NCI-H1105 (cell line): ENCODE measurements around the gene L3MBTL2.
"Not testable (repeated sequence)": the region's sequence is repeated elsewhere in the genome, so short reads cannot be mapped to it uniquely, and the experiment has no call there.

Experiments used
- DNase-seq: peaks from one replicate; lab custom pipeline; 2025; lab: John Stamatoyannopoulos, UW

The L3MBTL2 gene

GRCh38 chr22:41204992-41205900, at the start of gene L3MBTL2:
TSS of gene L3MBTL2 (plus strand) at chr22:41205312. CDS start at chr22:41205363, 51 bp downstream.
- DNase-seq = peak; percentile 97

- no peak for DNase-seq
Observed at GRCh38 chr22:41157083-41157482, 48.0 kb upstream of the L3MBTL2 start.

- DNase-seq = no peak
Observed at GRCh38 chr22:41169157-41169556, 36.0 kb upstream of the L3MBTL2 start.

GRCh38 chr22:41171996-41172395, 33.1 kb upstream of the L3MBTL2 start:
- no peak for DNase-seq

GRCh38 chr22:41175546-41175945, 29.6 kb upstream of the L3MBTL2 start:
- no peak for DNase-seq

GRCh38 chr22:41177040-41177621, 28.0 kb upstream of the L3MBTL2 start:
- no peak for DNase-seq

DNA sequence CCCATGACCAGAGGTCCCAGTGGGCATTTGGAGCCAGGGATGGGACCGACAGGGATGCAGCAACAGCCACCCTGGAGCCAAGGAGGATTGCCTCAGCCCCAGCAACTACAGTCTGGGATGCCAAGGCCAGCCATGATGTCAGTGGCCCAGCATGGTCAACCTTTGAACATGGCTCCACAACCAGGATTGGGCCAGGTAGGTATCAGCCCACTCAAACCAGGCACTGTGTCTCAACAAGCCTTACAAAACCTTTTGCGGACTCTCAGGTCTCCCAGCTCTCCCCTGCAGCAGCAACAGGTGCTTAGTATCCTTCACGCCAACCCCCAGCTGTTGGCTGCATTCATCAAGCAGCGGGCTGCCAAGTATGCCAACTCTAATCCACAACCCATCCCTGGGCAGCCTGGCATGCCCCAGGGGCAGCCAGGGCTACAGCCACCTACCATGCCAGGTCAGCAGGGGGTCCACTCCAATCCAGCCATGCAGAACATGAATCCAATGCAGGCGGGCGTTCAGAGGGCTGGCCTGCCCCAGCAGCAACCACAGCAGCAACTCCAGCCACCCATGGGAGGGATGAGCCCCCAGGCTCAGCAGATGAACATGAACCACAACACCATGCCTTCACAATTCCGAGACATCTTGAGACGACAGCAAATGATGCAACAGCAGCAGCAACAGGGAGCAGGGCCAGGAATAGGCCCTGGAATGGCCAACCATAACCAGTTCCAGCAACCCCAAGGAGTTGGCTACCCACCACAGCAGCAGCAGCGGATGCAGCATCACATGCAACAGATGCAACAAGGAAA, 27.3 kb upstream of the L3MBTL2 start:
- DNase-seq = no peak

GRCh38 chr22:41178425-41178975, 26.6 kb upstream of the L3MBTL2 start:
- DNase-seq = no peak

- not testable (repeated sequence) for DNase-seq
Observed at GRCh38 chr22:41180362-41180761, 24.8 kb upstream of the L3MBTL2 start.

GRCh38 chr22:41180926-41181325, 24.2 kb upstream of the L3MBTL2 start:
- DNase-seq = no peak

DNA sequence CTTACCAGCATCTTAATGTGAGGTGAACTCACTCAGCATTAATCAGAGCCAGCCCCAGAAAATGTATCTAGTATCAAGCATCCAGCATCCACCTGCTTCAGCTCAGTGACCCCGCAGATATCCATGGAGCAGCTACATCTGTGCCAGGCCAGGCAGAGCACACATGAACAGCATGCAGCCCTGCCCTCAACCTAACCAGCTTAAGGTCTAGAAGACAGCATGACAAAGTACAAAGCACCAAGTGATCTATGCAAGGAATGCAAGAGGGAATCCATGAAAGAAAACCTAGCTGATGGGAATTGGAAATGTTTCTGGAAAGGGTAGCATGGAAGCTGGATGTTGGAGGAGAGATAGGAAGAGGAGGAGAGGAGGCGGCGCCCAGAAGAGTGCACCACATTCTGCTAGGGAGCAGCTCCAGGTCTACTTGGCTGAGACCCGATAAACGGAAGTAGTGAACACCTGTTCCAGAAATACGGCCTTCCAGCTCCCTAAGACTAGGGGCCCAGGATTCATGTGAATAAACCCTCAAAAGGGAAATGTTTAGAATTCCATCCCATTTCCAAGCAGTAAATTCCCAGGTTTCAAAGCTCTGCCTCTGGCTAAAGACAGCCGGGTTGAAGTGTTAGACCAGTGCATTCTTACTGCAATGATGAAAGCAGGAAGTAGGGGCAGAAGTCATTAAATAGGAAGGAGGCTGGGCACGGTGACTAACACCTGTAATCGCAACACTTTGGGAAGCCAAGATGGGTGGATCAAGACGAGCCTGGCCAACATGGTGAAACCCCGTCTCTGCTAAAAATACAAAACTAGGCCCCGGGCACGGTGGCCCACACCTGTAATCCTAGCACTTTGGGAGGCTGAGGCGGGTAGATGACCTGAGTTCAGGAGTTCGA, 23.5 kb upstream of the L3MBTL2 start:
- DNase-seq = no peak

DNA sequence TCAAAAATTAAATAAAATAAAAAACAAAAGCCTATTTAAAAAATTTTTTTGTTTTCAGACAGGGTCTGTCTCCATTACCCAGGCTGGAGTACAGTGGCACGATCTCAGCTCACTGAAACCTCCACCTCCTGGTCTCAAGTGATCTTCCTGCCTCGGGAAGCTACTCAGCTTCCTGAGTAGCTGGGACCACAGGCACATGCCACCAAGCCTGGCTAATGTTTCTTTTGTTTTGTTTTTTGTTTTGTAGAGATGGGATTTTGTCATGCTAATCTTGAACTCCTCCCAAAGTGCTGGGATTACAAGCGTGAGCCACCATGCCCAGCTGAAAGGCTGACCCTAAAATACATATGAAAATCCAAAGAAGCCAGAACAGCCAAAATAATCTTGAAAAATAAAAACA, 20.4 kb upstream of the L3MBTL2 start:
- DNase-seq = no peak

- no peak for DNase-seq
Observed at GRCh38 chr22:41191467-41191866, 13.6 kb upstream of the L3MBTL2 start.

- no peak for DNase-seq
Observed at GRCh38 chr22:41193829-41194228, 11.3 kb upstream of the L3MBTL2 start.

DNA sequence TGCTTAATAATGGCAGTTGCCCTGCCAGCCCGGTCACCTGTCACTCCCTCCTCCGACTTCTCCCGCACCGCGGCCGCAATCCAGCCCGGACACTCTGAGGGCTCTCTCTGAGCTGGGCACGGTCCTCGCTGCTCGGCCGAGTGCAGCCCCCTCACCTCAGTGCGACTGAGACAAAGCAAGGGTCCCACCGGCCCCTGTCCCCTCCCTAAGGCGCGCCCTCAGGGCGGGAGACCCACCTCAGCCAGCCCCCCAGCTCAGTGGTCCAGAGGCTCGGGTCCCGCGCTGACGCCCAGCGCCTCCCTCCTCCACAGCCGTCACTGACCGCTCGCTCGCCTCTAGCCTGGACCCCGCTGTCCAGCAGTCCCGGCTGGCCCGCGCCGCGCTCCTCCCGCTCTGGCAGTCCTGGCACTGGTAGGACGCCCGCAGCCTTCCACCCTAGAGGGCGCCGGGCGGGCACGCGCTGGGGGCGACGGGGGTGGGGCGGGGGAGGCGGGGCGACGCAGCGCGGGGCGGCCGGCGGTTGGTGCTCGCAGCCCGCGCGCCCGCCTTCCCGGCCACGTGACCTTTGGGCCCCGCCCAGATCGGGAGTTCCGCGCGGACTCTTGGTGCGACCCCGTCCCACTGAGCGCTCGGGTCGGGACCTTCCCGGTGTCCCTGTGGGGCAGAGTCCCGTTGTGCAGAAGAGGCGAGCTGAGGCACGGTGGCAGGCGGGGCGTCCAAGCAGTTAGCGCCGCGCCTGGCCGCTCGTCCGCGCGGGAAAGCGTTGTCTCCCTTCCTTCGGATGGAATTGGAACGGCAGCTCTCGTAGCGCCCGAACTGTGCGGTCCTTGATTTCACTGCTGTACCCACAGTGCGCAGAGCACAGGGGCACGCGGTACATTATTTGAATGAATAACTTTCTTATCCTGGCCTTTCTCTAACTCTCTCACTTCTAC, 7.8 kb upstream of the L3MBTL2 start:
- peak; percentile 76 for DNase-seq

DNA sequence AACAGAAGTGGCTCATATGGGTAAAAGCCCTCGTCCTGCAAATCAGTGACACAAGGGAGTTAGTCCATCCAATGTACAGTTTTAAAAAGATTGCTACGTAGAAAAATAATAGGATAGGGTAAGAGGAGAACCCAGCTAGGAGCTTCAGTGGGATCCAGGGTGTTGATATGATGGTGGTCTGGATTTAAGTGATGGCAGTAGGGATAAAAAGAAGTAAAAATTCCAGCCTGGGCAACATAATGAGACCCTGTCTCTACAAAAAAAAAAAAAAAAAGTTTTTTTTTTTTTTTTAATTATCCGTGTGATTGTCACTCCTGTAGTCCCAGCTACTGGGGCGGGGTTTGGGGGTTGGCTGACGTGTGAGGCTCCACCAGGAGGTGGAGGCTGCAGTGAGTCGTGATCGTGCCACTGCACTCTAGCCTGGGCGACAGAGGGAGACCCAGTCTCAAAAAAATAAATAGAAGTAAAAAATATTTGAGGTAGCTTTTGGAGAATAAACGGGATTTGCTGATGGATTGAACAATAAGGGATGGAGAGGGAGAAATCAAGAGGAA, 7.0 kb upstream of the L3MBTL2 start:
- DNase-seq = peak; percentile 42

- DNase-seq = no peak
Observed at GRCh38 chr22:41201141-41201540, 4.0 kb upstream of the L3MBTL2 start.

DNA sequence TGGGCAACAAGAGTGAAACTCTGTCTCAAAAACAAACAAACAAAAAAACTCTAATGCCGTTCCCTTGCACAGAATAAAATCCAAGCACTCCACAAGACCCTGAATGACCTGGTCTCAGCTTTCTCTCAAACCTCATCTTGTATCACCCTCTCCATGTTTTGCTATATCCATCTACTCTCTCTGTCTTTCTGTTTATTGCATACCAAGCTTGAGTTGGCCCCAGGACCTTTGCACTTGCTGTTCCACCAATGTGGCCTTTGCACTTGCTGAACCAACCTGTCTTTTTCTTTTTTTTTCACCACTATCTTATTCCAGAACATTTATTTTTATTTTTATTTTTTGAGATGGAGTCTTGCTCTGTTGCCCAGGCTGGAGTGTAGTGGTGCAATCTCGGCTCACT, 2.0 kb upstream of the L3MBTL2 start:
- no peak for DNase-seq

DNA sequence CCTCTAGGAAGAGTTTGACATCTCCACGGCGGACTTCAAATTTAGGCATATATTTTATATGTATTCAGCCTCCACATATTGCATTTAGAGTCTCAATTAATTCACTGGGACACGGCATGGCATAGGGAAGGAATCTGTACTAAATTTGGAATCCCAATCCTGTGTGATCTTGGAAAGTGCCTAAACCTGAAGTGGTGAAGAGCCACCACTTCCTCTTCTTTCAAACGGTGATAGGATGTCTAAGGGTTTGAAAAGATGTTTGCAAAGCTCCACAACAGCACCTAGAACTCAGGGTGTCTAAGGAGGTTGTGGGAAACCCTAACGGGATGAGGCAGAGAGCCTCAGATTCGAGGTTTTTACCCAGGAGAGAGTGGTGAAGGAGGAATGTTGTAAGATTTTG, 1.0 kb upstream of the L3MBTL2 start:
- no peak for DNase-seq

DNA sequence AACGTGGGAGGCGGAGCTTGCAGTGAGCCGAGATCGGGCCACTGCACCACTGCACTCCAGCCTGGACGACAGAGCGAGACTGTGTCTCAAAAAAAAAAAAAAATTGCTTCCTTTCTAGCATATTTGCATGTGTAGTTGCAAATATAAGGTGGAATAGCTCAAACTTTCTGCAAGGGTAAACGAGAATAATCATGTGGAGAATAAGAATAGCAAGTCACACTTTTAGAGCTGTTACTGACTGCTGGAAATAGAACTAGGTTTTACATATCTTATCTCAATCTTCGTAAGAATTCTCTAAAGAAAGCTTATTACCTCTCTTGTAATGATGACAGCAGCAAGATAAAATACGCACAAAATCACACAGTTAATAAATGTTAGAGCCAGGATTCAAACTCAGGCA, 1.6 kb downstream of the L3MBTL2 start:
- DNase-seq = no peak
